COR-L47 (cell line): ENCODE measurements around the gene TTC21A.
"Not testable (repeated sequence)": the region's sequence is repeated elsewhere in the genome, so short reads cannot be mapped to it uniquely, and the experiment has no call there.

Experiments used
- DNase-seq: peaks from one replicate; lab custom pipeline; 2025; lab: John Stamatoyannopoulos, UW

TTC21A gene

GRCh38 chr3:39150803-39151631 is 43.5 kb downstream of the TTC21A start:
- DNase-seq, result no peak

GRCh38 chr3:39153977-39154279 is 46.4 kb downstream of the TTC21A start:
- no peak for DNase-seq

- no peak for DNase-seq
These were observed 47.0 kb downstream of the TTC21A start for GRCh38 chr3:39154280-39155021.

GRCh38 chr3:39156421-39156820 is 48.9 kb downstream of the TTC21A start:
- no peak for DNase-seq

- DNase-seq, result no peak
These were observed 49.9 kb downstream of the TTC21A start for GRCh38 chr3:39157359-39157758.

- no peak for DNase-seq
These were observed 50.8 kb downstream of the TTC21A start for GRCh38 chr3:39158148-39158715.

GRCh38 chr3:39164414-39164813 is 56.9 kb downstream of the TTC21A start:
- DNase-seq, result no peak

GRCh38 chr3:39165518-39165917 is 58.0 kb downstream of the TTC21A start:
- no peak for DNase-seq

GRCh38 chr3:39166134-39166710 is 58.7 kb downstream of the TTC21A start:
- no peak for DNase-seq

- no peak for DNase-seq
These were observed 59.6 kb downstream of the TTC21A start for GRCh38 chr3:39166932-39167532.

GRCh38 chr3:39168156-39168780 is 60.8 kb downstream of the TTC21A start:
- DNase-seq, result no peak

- DNase-seq, result no peak
These were observed 62.2 kb downstream of the TTC21A start for GRCh38 chr3:39169712-39170111.

- DNase-seq, result no peak
These were observed 63.0 kb downstream of the TTC21A start for GRCh38 chr3:39170461-39170860.

- not testable (repeated sequence) for DNase-seq
These were observed 63.4 kb downstream of the TTC21A start for GRCh38 chr3:39170877-39171276.

GRCh38 chr3:39171860-39172259 is 64.4 kb downstream of the TTC21A start:
- DNase-seq, result no peak

- no peak for DNase-seq
These were observed 66.0 kb downstream of the TTC21A start for GRCh38 chr3:39173318-39174125.

- no peak for DNase-seq
These were observed 68.7 kb downstream of the TTC21A start for GRCh38 chr3:39176025-39176714.

- DNase-seq, result peak; percentile 29
These were observed 70.3 kb downstream of the TTC21A start for GRCh38 chr3:39177708-39178332.

GRCh38 chr3:39178553-39178952 is 71.1 kb downstream of the TTC21A start:
- DNase-seq, result no peak

GRCh38 chr3:39180183-39180545 is 72.7 kb downstream of the TTC21A start:
- no peak for DNase-seq
